Smooth muscle cell (in vitro differentiated cells): ENCODE results near the gene IRF2BP2. TPM values are rescaled to one million over a fixed set of nuclear protein-coding genes. Genes with fewer than 3 reads are reported as not detected.
A peak's percentile ranks its signal among the peaks of the same experiment; 100 is the strongest.

Experiments used
- DNase-seq: peaks from one replicate; lab custom pipeline; 2025; ENCODE audit not compliant: unreplicated experiment; lab: John Stamatoyannopoulos, UW
- H2AFZ ChIP-seq: fragments of 200-600 bp; sonication (generic); 2 replicates; pipeline ENCODE4 v1.6.0; 2016; ENCODE audit warnings: antibody characterized with exemption, low read depth, mild to moderate bottlenecking
- H3F3A ChIP-seq: fragments of 200-600 bp; sonication (generic); 2 replicates; pipeline ENCODE4 v1.6.0; 2017; ENCODE audit warnings: antibody characterized with exemption, low read depth
- H3K27ac ChIP-seq: fragments of 200-600 bp; sonication (generic); 2 replicates; pipeline ENCODE4 v1.5.1; 2016; ENCODE audit warnings: low read depth, mild to moderate bottlenecking
- H3K27me3 ChIP-seq: fragments of 200-600 bp; sonication (generic); 2 replicates; pipeline ENCODE4 v1.6.1; 2016; ENCODE audit warnings: low read depth, mild to moderate bottlenecking
- H3K36me3 ChIP-seq: fragments of 200-600 bp; sonication (generic); 2 replicates; pipeline ENCODE4 v1.5.1; 2016; ENCODE audit warnings: low read depth
- H3K4me1 ChIP-seq: fragments of 200-600 bp; sonication (generic); 2 replicates; pipeline ENCODE4 v1.5.1; 2016; ENCODE audit warnings: low read depth
- H3K4me2 ChIP-seq: fragments of 200-600 bp; sonication (generic); 2 replicates; pipeline ENCODE4 v1.6.0; 2016; ENCODE audit warnings: mild to moderate bottlenecking
- H3K4me3 ChIP-seq: fragments of 200-600 bp; sonication (generic); 2 replicates; pipeline ENCODE4 v1.5.1; 2016; ENCODE audit warnings: mild to moderate bottlenecking
- H3K79me2 ChIP-seq: fragments of 200-600 bp; sonication (generic); 2 replicates; pipeline ENCODE4 v1.6.0; 2016; ENCODE audit warnings: low read depth, mild to moderate bottlenecking
- H3K9ac ChIP-seq: fragments of 200-600 bp; sonication (generic); 2 replicates; pipeline ENCODE4 v1.6.0; 2016; ENCODE audit warnings: low read depth
- H3K9me3 ChIP-seq: fragments of 200-600 bp; sonication (generic); replicated peaks from 2 replicates; pipeline ENCODE4 v1.5.1; 2016; ENCODE audit warnings: low read depth
- H4K20me1 ChIP-seq: fragments of 200-600 bp; sonication (generic); 2 replicates; pipeline ENCODE4 v1.6.0; 2016; ENCODE audit warnings: low read depth
- CTCF ChIP-seq: fragments of 200-600 bp; sonication (generic); IDR thresholded peaks from 2 replicates; pipeline ENCODE4 v1.5.1; 2017; ENCODE audit warnings: borderline replicate concordance, mild to moderate bottlenecking, antibody characterized with exemption; ENCODE audit not compliant: insufficient read depth, poor library complexity, severe bottlenecking
- WGBS: methylation state at CpG from one replicate; pipeline ENCODE4 v1.1.7; 2016; ENCODE audit warnings: low lambda C conversion rate; 5-methylcytosine and 5-hydroxymethylcytosine counted together
- polyA plus RNA-seq: library from polyadenylated mRNA; unstranded; fragments of >200 nt; fragmentation: Nextera tagmentation; extraction: Ambion mirVana; gene quantifications from 2 replicates; pipeline ENCODE4 v1.2.1, GENCODE V29; 2016
- total RNA-seq: library from RNA; depleted of rRNA; stranded (reverse); fragments of >200 nt; gene quantifications from 2 replicates; pipeline ENCODE4 v1.2.3, GENCODE V29; 2014

The IRF2BP2 gene
- total and polyA plus RNA-seq, 2 experiments from 2014 or later, result 40.3 to 89.5 TPM

- Histone ChIP-seq H2AFZ (no peak overlapping the region), H3K4me3 (peak overlapping the region; percentile 82), H3K9ac (peak overlapping the region; percentile 90), H3K27me3 (no peaks in the 10 kb centered on the region), H3K9me3 (no peaks in the 10 kb centered on the region), H3K36me3 (no peaks in the 10 kb centered on the region), H4K20me1 (peaks cover 46% of the 10 kb centered on the region), H3K4me2 (peak overlapping the region; percentile 99), H3F3A (peaks cover 52% of the 10 kb centered on the region), H3K27ac (peak overlapping the region; percentile 97), H3K79me2 (peaks cover 70% of the 10 kb centered on the region), H3K4me1 (peaks cover 60% of the 10 kb centered on the region)
- WGBS, result under 1% methylated on average over 6 of the region's 6 CpGs
- TF ChIP-seq CTCF, result no peak
- DNase-seq, result no peak
Measured at GRCh38 chr1:234604495-234605398, 5.2 kb downstream of the IRF2BP2 start.

GRCh38 chr1:234603221-234604204 lies 6.5 kb downstream of the IRF2BP2 start:
- Histone ChIP-seq H3K4me2 (peak overlapping the region; percentile 99), H2AFZ (no peak overlapping the region), H3K27ac (peak overlapping the region; percentile 97), H3K27me3 (no peaks in the 10 kb centered on the region), H3K9ac (peak overlapping the region; percentile 90), H3K4me1 (peaks cover 73% of the 10 kb centered on the region), H3K4me3 (peak overlapping the region; percentile 82), H3K36me3 (no peaks in the 10 kb centered on the region), H3F3A (peaks cover 61% of the 10 kb centered on the region), H3K9me3 (no peaks in the 10 kb centered on the region), H3K79me2 (peaks cover 66% of the 10 kb centered on the region), H4K20me1 (peaks cover 44% of the 10 kb centered on the region)
- 4% methylated on average over 6 of the region's 6 CpGs for WGBS
- TF ChIP-seq CTCF, result no peak
- no peak for DNase-seq

GRCh38 chr1:234602334-234603220 lies 7.4 kb downstream of the IRF2BP2 start:
- DNase-seq, result no peak
- peak overlapping the region; percentile 90 for H3K9ac ChIP-seq
- 33% methylated on average over 7 of the region's 7 CpGs for WGBS
- no peaks in the 10 kb centered on the region for H3K9me3 ChIP-seq
- TF ChIP-seq CTCF, result no peak
- H3K4me3 ChIP-seq, result peak overlapping the region; percentile 82
- H3K27ac ChIP-seq, result peak overlapping the region; percentile 97
- peaks cover 35% of the 10 kb centered on the region for H4K20me1 ChIP-seq
- no peaks in the 10 kb centered on the region for H3K27me3 ChIP-seq
- no peak overlapping the region for H2AFZ ChIP-seq
- H3K79me2 ChIP-seq, result peaks cover 57% of the 10 kb centered on the region
- peaks cover 69% of the 10 kb centered on the region for H3K4me1 ChIP-seq
- H3F3A ChIP-seq, result peaks cover 58% of the 10 kb centered on the region
- H3K4me2 ChIP-seq, result peak overlapping the region; percentile 99
- no peaks in the 10 kb centered on the region for H3K36me3 ChIP-seq
